DMS53 treated with DMSO at 0.1 percent for 48 hours (cell line): ENCODE data around the gene SH2D2A.

ENCODE experiments used
- DNase-seq: peaks from one replicate; lab custom pipeline; 2025; ENCODE audit not compliant: unreplicated experiment; lab: John Stamatoyannopoulos, UW

Gene SH2D2A

GRCh38 chr1:156816561-156817328, at the start of gene SH2D2A:
TSS of gene SH2D2A (minus strand) at chr1:156816848. CDS start at chr1:156816708, 140 bp downstream.
- no peak for DNase-seq

- DNase-seq = no peak
Measured at GRCh38 chr1:156865865-156866248, 49.2 kb upstream of the SH2D2A start.

GRCh38 chr1:156865258-156865657, 48.6 kb upstream of the SH2D2A start:
- DNase-seq = no peak

GRCh38 chr1:156864796-156865195, 48.1 kb upstream of the SH2D2A start:
- no peak for DNase-seq

- no peak for DNase-seq
Measured at GRCh38 chr1:156863631-156864030, 47.0 kb upstream of the SH2D2A start.

GRCh38 chr1:156862997-156863599, 46.5 kb upstream of the SH2D2A start:
- no peak for DNase-seq

- DNase-seq = no peak
Measured at GRCh38 chr1:156862584-156862983, 45.9 kb upstream of the SH2D2A start.

GRCh38 chr1:156860628-156861423, 44.2 kb upstream of the SH2D2A start, which contains the start of gene NTRK1:
TSS of gene NTRK1 (plus strand) at chr1:156860865. CDS start at chr1:156860935, 70 bp downstream.
- DNase-seq = no peak

- DNase-seq = peak; percentile 57
Measured at GRCh38 chr1:156860113-156860627, 43.5 kb upstream of the SH2D2A start.

GRCh38 chr1:156859523-156860112, 43.0 kb upstream of the SH2D2A start:
- DNase-seq = peak; percentile 24

GRCh38 chr1:156858959-156859522, 42.4 kb upstream of the SH2D2A start, which contains the start of gene INSRR:
TSS of gene INSRR (minus strand) at chr1:156859117. CDS start at chr1:156858621, 496 bp downstream.
- DNase-seq = no peak

- no peak for DNase-seq
Measured at GRCh38 chr1:156858555-156858956, 41.9 kb upstream of the SH2D2A start.

GRCh38 chr1:156857532-156857931, 40.9 kb upstream of the SH2D2A start:
- DNase-seq = no peak

GRCh38 chr1:156856282-156856785, 39.7 kb upstream of the SH2D2A start:
- no peak for DNase-seq

GRCh38 chr1:156854634-156855033, 38.0 kb upstream of the SH2D2A start:
- DNase-seq = no peak

- no peak for DNase-seq
Measured at GRCh38 chr1:156853761-156854160, 37.1 kb upstream of the SH2D2A start.

- peak; percentile 96 for DNase-seq
Measured at GRCh38 chr1:156852418-156852874, 35.8 kb upstream of the SH2D2A start.

- DNase-seq = no peak
Measured at GRCh38 chr1:156851779-156852417, 35.2 kb upstream of the SH2D2A start.

- DNase-seq = no peak
Measured at GRCh38 chr1:156849151-156849496, 32.5 kb upstream of the SH2D2A start.
